ENCODE measurements around the gene NUDT8.
"Not testable (repeated sequence)": the region's sequence is repeated elsewhere in the genome, so short reads cannot be mapped to it uniquely, and the experiment has no call there.

The NUDT8 gene

DNA sequence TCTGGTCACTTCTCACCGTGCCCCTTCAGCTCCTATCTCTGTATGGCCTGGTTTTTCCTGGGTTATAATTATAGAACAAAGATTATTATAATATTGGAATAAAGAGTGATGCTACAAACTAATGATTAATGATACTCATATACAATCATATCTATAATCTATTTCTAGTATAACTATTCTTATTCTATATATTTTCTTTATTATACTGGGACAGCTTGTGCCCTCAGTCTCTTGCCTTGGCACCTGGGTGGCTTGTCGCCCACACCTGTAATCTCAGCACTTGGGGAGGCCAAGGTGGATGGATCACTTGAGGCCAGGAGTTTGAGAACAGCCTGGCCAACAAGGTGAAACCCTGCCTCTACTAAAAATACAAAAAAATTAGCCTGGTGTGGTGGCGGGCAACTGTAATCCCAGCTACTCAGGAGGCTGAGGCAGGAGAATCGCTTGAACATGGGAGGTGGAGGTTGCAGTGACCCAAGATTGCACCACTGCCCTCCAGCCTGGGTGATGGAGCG is 30.0 kb upstream of the NUDT8 start:
- DNase-seq (ENCODE audit: low spot score); in situ Hi-C loops (cut with MboI; ENCODE audit: low pct_unique_long_range_greater_than_20kb, low sequenced_read_pairs, unreplicated experiment): not testable (repeated sequence)
- TF ChIP-seq, protein P1, sequence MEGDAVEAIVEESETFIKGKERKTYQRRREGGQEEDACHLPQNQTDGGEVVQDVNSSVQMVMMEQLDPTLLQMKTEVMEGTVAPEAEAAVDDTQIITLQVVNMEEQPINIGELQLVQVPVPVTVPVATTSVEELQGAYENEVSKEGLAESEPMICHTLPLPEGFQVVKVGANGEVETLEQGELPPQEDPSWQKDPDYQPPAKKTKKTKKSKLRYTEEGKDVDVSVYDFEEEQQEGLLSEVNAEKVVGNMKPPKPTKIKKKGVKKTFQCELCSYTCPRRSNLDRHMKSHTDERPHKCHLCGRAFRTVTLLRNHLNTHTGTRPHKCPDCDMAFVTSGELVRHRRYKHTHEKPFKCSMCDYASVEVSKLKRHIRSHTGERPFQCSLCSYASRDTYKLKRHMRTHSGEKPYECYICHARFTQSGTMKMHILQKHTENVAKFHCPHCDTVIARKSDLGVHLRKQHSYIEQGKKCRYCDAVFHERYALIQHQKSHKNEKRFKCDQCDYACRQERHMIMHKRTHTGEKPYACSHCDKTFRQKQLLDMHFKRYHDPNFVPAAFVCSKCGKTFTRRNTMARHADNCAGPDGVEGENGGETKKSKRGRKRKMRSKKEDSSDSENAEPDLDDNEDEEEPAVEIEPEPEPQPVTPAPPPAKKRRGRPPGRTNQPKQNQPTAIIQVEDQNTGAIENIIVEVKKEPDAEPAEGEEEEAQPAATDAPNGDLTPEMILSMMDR (IDR thresholded peaks at IDR 0.05; ENCODE audit: extremely low read depth, insufficient read depth, missing control alignments): peak; percentile 5

GRCh38 chr11:67657300-67657699 is 27.6 kb upstream of the NUDT8 start:
- in situ Hi-C loops (cut with MboI; ENCODE audit: low pct_unique_long_range_greater_than_20kb, low sequenced_read_pairs, unreplicated experiment): no loop called here
- DNase-seq (ENCODE audit: low spot score): peak; percentile 39
- TF ChIP-seq, protein P1 (IDR thresholded peaks at IDR 0.05; ENCODE audit: extremely low read depth, insufficient read depth, missing control alignments): no peak

- in situ Hi-C loops (cut with MboI; ENCODE audit: low pct_unique_long_range_greater_than_20kb, low sequenced_read_pairs, unreplicated experiment): no loop called here
- DNase-seq (ENCODE audit: low spot score): peak; percentile 60
- TF ChIP-seq, protein P1 (IDR thresholded peaks at IDR 0.05; ENCODE audit: extremely low read depth, insufficient read depth, missing control alignments): no peak
Measured at GRCh38 chr11:67656278-67656922, 26.7 kb upstream of the NUDT8 start.

DNA sequence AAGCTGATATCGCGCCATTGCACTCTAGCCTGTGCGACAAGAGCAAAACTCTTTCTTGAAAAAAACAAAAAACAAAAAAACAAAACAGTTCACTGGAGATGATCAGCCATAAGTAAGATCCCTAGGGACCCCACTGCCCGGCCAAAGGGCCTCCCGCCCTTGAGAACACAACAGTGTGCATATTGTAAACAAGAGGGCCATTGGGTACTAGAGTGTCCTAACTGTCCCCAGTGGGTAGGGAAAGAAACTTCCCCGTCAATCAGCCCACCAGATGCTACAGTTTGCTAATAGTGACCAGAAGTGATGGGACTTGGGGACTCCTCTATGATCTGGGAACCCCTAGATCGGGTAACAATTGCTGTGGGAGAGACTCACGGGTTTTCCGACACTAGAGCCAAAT is 24.5 kb upstream of the NUDT8 start:
- in situ Hi-C loops (cut with MboI; ENCODE audit: low pct_unique_long_range_greater_than_20kb, low sequenced_read_pairs, unreplicated experiment): no loop called here
- TF ChIP-seq, protein P1 (IDR thresholded peaks at IDR 0.05; ENCODE audit: extremely low read depth, insufficient read depth, missing control alignments): no peak
- DNase-seq (ENCODE audit: low spot score): no peak

DNA sequence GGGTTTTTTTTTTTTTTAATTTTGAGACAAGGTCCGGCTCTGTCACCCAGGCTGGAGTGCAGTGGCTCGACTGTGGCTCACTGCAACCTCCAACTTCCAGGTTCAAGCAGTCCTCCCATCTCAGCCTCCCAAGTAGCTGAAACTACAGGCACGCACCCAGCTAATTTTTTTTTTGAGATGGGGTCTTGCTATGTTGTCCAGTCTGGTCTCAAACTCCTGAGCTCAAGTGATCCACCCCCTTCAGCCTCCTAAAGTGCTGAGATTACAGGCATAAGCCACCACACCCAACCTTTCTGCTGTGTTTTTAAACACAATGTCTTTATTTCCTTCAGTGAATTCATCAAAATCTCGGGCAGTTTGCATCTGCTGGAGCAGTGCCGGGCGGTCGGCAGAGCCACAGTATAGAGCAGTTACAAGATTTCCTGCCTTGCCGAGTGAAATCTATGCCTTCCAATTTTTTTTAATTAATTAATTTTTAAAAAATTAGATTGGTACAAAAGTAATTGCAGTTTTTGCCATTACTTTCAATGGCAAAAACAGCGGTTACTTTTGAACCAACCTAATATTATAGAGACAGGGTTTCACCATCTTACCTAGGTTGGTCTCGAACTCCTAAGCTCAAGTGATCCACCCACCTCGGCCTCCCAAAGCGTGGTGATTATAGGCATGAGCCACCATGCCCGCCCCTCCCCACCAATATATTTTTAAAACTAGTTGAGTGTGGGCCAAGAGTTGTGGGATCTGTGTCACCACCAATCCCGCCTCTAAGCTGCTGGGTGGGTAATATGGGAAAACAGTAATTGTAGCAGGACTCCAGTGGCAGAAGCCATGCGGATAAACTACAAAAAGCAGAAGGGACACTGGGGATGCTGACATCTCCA is 23.5 kb upstream of the NUDT8 start:
- DNase-seq (ENCODE audit: low spot score): no peak
- TF ChIP-seq, protein P1 (IDR thresholded peaks at IDR 0.05; ENCODE audit: extremely low read depth, insufficient read depth, missing control alignments): no peak
- in situ Hi-C loops (cut with MboI; ENCODE audit: low pct_unique_long_range_greater_than_20kb, low sequenced_read_pairs, unreplicated experiment): no loop called here

- TF ChIP-seq, protein P1 (IDR thresholded peaks at IDR 0.05; ENCODE audit: extremely low read depth, insufficient read depth, missing control alignments): no peak
- in situ Hi-C loops (cut with MboI; ENCODE audit: low pct_unique_long_range_greater_than_20kb, low sequenced_read_pairs, unreplicated experiment): no loop called here
- DNase-seq (ENCODE audit: low spot score): no peak
Measured at GRCh38 chr11:67651976-67652781, 22.4 kb upstream of the NUDT8 start.
